Vagina (tissue), 2 donors: ENCODE data around the gene TMEM233. TPM values are rescaled to one million over a fixed set of nuclear protein-coding genes. Genes with fewer than 3 reads are reported as not detected.

Experiments used
- DNase-seq, 2 donors: peaks; one replicate each; pipeline ENCODE4 v3.0.0-alpha.2; 2017; ENCODE audit errors: extremely low spot score in 2 of 2
- H3K27ac ChIP-seq: fragments of 200-600 bp; sonication (generic); one replicate; pipeline ENCODE4 v1.5.1; 2019
- H3K27me3 ChIP-seq: fragments of 200-600 bp; sonication (generic); one replicate; pipeline ENCODE4 v1.5.1; 2019
- H3K36me3 ChIP-seq, 2 donors: fragments of 200-600 bp; sonication (generic); one replicate each; pipeline ENCODE4 v1.5.1; 2017 to 2019
- H3K4me1 ChIP-seq: fragments of 200-600 bp; sonication (generic); one replicate; pipeline ENCODE4 v1.5.1; 2019
- H3K4me3 ChIP-seq, 2 donors: fragments of 200-600 bp; sonication (generic); 1 replicate in 1 of 2; 2 replicates in 1 of 2; pipeline ENCODE4 v1.5.1; 2016 to 2019
- H3K9me3 ChIP-seq: fragments of 200-600 bp; sonication (generic); one replicate; pipeline ENCODE4 v1.5.1; 2019
- CTCF ChIP-seq, 3 experiments: fragments of 450-650 bp in 2 of 3; fragments of 200-600 bp in 1 of 3; sonication (generic) in 1 of 3; IDR thresholded peaks; one replicate each; pipeline ENCODE4 v1.5.1; 2017 to 2019; ENCODE audit warnings: antibody characterized with exemption in 3 of 3, mild to moderate bottlenecking in 2 of 3, moderate library complexity in 2 of 3
- POLR2A ChIP-seq, 2 donors: fragments of 450-650 bp; IDR thresholded peaks; one replicate each; pipeline ENCODE4 v1.6.1; 2017; ENCODE audit warnings: antibody characterized with exemption in 2 of 2, mild to moderate bottlenecking in 2 of 2, moderate library complexity in 2 of 2
- POLR2AphosphoS5 ChIP-seq, 2 donors: sonication (generic); formaldehyde crosslinking; IDR thresholded peaks; one replicate each; pipeline ENCODE4 v1.9.0; 2017; ENCODE audit warnings: antibody characterized with exemption in 2 of 2, mild to moderate bottlenecking in 2 of 2, low read depth in 1 of 2; ENCODE audit not compliant: insufficient read depth in 1 of 2
- intact Hi-C: fragments of 100-400 bp; cut with DNase I; formaldehyde crosslinking; loops from one replicate; pipeline ENCODE4 v1.15.1; 2023
- total RNA-seq: library from RNA; depleted of rRNA; stranded (reverse); fragments of >200 nt; gene quantifications from one replicate; pipeline ENCODE4 v1.2.3, GENCODE V29; 2016

TMEM233 gene
- total RNA-seq, 1 donor from 2014 or later = 0.49 TPM

GRCh38 chr12:119681728-119682638 is 88.4 kb downstream of the TMEM233 start:
- Histone ChIP-seq H3K27ac (no peak overlapping the region), H3K4me1 (peaks cover 16% of the 10 kb centered on the region), H3K9me3 (no peaks in the 10 kb centered on the region), H3K27me3 (no peaks in the 10 kb centered on the region), H3K36me3 (peaks cover 0 to 45% of the 10 kb centered on the region in 2 donors), H3K4me3 (no peak overlapping the region)
- TF ChIP-seq CTCF (IDR thresholded peaks at IDR 0.05) (no peak), POLR2AphosphoS5 (IDR thresholded peaks at IDR 0.05; ENCODE audit: insufficient read depth in 1 of 2, low read depth in 1 of 2) (no peak), POLR2A (IDR thresholded peaks at IDR 0.05) (no peak)
- DNase-seq = no peak
- intact Hi-C loops = no loop called here

- Histone ChIP-seq H3K4me1 (peaks cover 16% of the 10 kb centered on the region), H3K36me3 (peaks cover 0 to 38% of the 10 kb centered on the region in 2 donors), H3K9me3 (no peaks in the 10 kb centered on the region), H3K4me3 (no peak overlapping the region), H3K27ac (no peak overlapping the region), H3K27me3 (no peaks in the 10 kb centered on the region)
- TF ChIP-seq POLR2A (IDR thresholded peaks at IDR 0.05) = no peak
- TF ChIP-seq POLR2AphosphoS5 (IDR thresholded peaks at IDR 0.05; ENCODE audit: insufficient read depth in 1 of 2, low read depth in 1 of 2) = no peak
- no peak for TF ChIP-seq CTCF (IDR thresholded peaks at IDR 0.05)
- DNase-seq = no peak
- intact Hi-C loops = no loop called here
These were observed 89.2 kb downstream of the TMEM233 start for GRCh38 chr12:119682639-119683252.

GRCh38 chr12:119683413-119683812 is 89.8 kb downstream of the TMEM233 start:
- Histone ChIP-seq H3K4me3 (no peak overlapping the region), H3K4me1 (peaks cover 16% of the 10 kb centered on the region), H3K36me3 (peaks cover 0 to 31% of the 10 kb centered on the region in 2 donors), H3K9me3 (no peaks in the 10 kb centered on the region), H3K27me3 (no peaks in the 10 kb centered on the region), H3K27ac (no peak overlapping the region)
- DNase-seq = no peak
- intact Hi-C loops = no loop called here
- TF ChIP-seq CTCF (IDR thresholded peaks at IDR 0.05) (no peak), POLR2AphosphoS5 (IDR thresholded peaks at IDR 0.05; ENCODE audit: insufficient read depth in 1 of 2, low read depth in 1 of 2) (no peak), POLR2A (IDR thresholded peaks at IDR 0.05) (no peak)

- no peak for TF ChIP-seq CTCF (IDR thresholded peaks at IDR 0.05)
- TF ChIP-seq POLR2A (IDR thresholded peaks at IDR 0.05) = no peak
- TF ChIP-seq POLR2AphosphoS5 (IDR thresholded peaks at IDR 0.05; ENCODE audit: insufficient read depth in 1 of 2, low read depth in 1 of 2) = no peak
These were observed 90.2 kb downstream of the TMEM233 start for GRCh38 chr12:119683816-119684215.

More at GRCh38 chr12:119683816-119684215, 90.2 kb downstream of the TMEM233 start:
- no peak for DNase-seq
- H3K27me3 ChIP-seq = no peaks in the 10 kb centered on the region
- no peaks in the 10 kb centered on the region for H3K9me3 ChIP-seq
- H3K36me3 ChIP-seq = peaks cover 0 to 27% of the 10 kb centered on the region in 2 donors
- H3K27ac ChIP-seq = no peak overlapping the region
- intact Hi-C loops = no loop called here
- H3K4me3 ChIP-seq = no peak overlapping the region
- peaks cover 16% of the 10 kb centered on the region for H3K4me1 ChIP-seq
